H1 (cell line): ENCODE results near the gene NUDC. TPM values are rescaled to one million over a fixed set of nuclear protein-coding genes. Genes with fewer than 3 reads are reported as not detected.

Source experiments
- CTCF ChIA-PET: fragments of 300-600 bp; sonication (Branson Sonifier 250); formaldehyde crosslinking; loops from one replicate; lab custom pipeline; 2021; ENCODE audit not compliant: partially characterized antibody; lab: Charles Lee
- POLR2A ChIA-PET: fragments of 300-600 bp; sonication (Branson Sonifier 250); formaldehyde crosslinking; loops from one replicate; lab custom pipeline; 2021; ENCODE audit warnings: inconsistent platforms; ENCODE audit not compliant: partially characterized antibody; lab: Charles Lee
- DNase-seq, 2 experiments: peaks; one replicate each; pipeline versions ENCODE4 v3.0.0 to v3.0.0-alpha.2; 2010 to 2022; ENCODE audit warnings: low spot score in 2 of 2, low read depth in 1 of 2, mixed read lengths in 1 of 2
- FAIRE-seq: peaks from 2 replicates; lab custom pipeline; 2011; peaks lifted over from hg19 to GRCh38; lab: Jason Lieb, UNC
- H2AFZ ChIP-seq: 2 replicates; pipeline ENCODE4 v1.8.1; 2012; ENCODE audit warnings: low read length, inconsistent platforms
- H2AK5ac ChIP-seq: 2 replicates; pipeline ENCODE4 v1.6.1; 2013; ENCODE audit warnings: low read depth, low read length
- H2BK120ac ChIP-seq: replicated peaks from 2 replicates; pipeline ENCODE3; 2013; ENCODE audit warnings: low read depth, low read length, inconsistent platforms
- H2BK12ac ChIP-seq: 2 replicates; pipeline ENCODE4 v1.6.1; 2013; ENCODE audit warnings: low read depth, low read length
- H2BK15ac ChIP-seq: 2 replicates; pipeline ENCODE4 v1.6.1; 2013; ENCODE audit warnings: low read length
- H2BK20ac ChIP-seq: 2 replicates; pipeline ENCODE4 v1.6.1; 2013; ENCODE audit warnings: low read length
- H2BK5ac ChIP-seq: 2 replicates; pipeline ENCODE4 v1.6.1; 2013; ENCODE audit warnings: low read depth, low read length
- H3K14ac ChIP-seq: 2 replicates; pipeline ENCODE4 v1.6.1; 2013; ENCODE audit warnings: inconsistent platforms; ENCODE audit not compliant: insufficient read length
- H3K18ac ChIP-seq: 2 replicates; pipeline ENCODE4 v1.6.1; 2013; ENCODE audit warnings: low read length; ENCODE audit errors: extremely low read depth
- H3K23ac ChIP-seq: 2 replicates; pipeline ENCODE4 v1.6.1; 2013; ENCODE audit warnings: inconsistent platforms; ENCODE audit not compliant: insufficient read length
- H3K23me2 ChIP-seq: 2 replicates; pipeline ENCODE4 v1.6.1; 2013; ENCODE audit warnings: low read depth, low read length
- H3K27ac ChIP-seq: 2 replicates; pipeline ENCODE4 v1.6.1; 2011; ENCODE audit warnings: low read depth, low read length, inconsistent platforms
- H3K27me3 ChIP-seq, 4 experiments: replicated peaks in 1 of 4; 1 replicate in 1 of 4; 2 replicates in 3 of 4; pipeline versions ENCODE4 v1.6.1 to v1.8.1; 2011 to 2013; ENCODE audit warnings: low read length in 3 of 4, mild to moderate bottlenecking in 3 of 4, inconsistent platforms in 2 of 4, mixed read lengths in 2 of 4, moderate library complexity in 1 of 4; ENCODE audit not compliant: control insufficient read depth in 3 of 4, insufficient read depth in 3 of 4; ENCODE audit errors: extremely low read depth in 1 of 4
- H3K36me3 ChIP-seq, 4 experiments: 2 replicates each; pipeline versions ENCODE4 v1.6.1 to v1.8.1; 2011 to 2013; ENCODE audit warnings: mild to moderate bottlenecking in 4 of 4, low read length in 3 of 4, moderate library complexity in 2 of 4, control low read depth in 1 of 4, inconsistent platforms in 1 of 4; ENCODE audit not compliant: insufficient read depth in 4 of 4, control insufficient read depth in 2 of 4
- H3K4ac ChIP-seq: replicated peaks from 2 replicates; pipeline ENCODE3; 2013; ENCODE audit warnings: low read length, low read depth, mixed read lengths, inconsistent platforms; ENCODE audit not compliant: insufficient read length
- H3K4me1 ChIP-seq, 4 experiments: replicated peaks in 1 of 4; 1 replicate in 1 of 4; 2 replicates in 3 of 4; pipeline versions ENCODE4 v1.6.1 to v1.8.1; 2011 to 2013; ENCODE audit warnings: low read length in 3 of 4, inconsistent platforms in 2 of 4, mixed read lengths in 1 of 4; ENCODE audit not compliant: insufficient read depth in 4 of 4, control insufficient read depth in 3 of 4
- H3K4me2 ChIP-seq, 2 experiments: 2 replicates each; pipeline versions ENCODE4 v1.6.1 to v1.8.1; 2011 to 2013; ENCODE audit warnings: low read depth in 2 of 2, low read length in 2 of 2, control low read depth in 1 of 2, inconsistent platforms in 1 of 2, mild to moderate bottlenecking in 1 of 2; ENCODE audit not compliant: insufficient read depth in 1 of 2
- H3K4me3 ChIP-seq, 4 experiments: fragments of 200-600, 300-600 bp in 1 of 4; sonication (generic), shearing (Covaris generic), sonication (Bioruptor Twin) in 1 of 4; 2 replicates each; pipeline versions ENCODE4 v1.5.1 to v1.8.1; 2011 to 2016; ENCODE audit warnings: low read length in 4 of 4, low read depth in 3 of 4, control low read depth in 2 of 4, inconsistent platforms in 2 of 4, mild to moderate bottlenecking in 2 of 4, mixed read lengths in 1 of 4, moderate library complexity in 1 of 4; ENCODE audit not compliant: insufficient read depth in 2 of 4; ENCODE audit errors: extremely low read depth in 1 of 4
- H3K56ac ChIP-seq: replicated peaks from 2 replicates; pipeline ENCODE3; 2013; ENCODE audit warnings: low read depth, mild to moderate bottlenecking, mixed read lengths, low read length, inconsistent platforms; ENCODE audit not compliant: insufficient read length
- H3K79me1 ChIP-seq: 2 replicates; pipeline ENCODE4 v1.6.1; 2013; ENCODE audit warnings: low read depth, low read length, control low read depth
- H3K79me2 ChIP-seq, 2 experiments: 2 replicates each; pipeline versions ENCODE4 v1.6.1 to v1.8.1; 2012 to 2013; ENCODE audit warnings: low read length in 2 of 2, mild to moderate bottlenecking in 2 of 2, inconsistent platforms in 1 of 2; ENCODE audit not compliant: insufficient read depth in 2 of 2, control insufficient read depth in 1 of 2
- H3K9ac ChIP-seq, 4 experiments: replicated peaks in 1 of 4; 1 replicate in 1 of 4; 2 replicates in 3 of 4; pipeline versions ENCODE4 v1.6.1 to v1.8.1; 2011 to 2013; ENCODE audit warnings: low read depth in 3 of 4, low read length in 3 of 4, control low read depth in 2 of 4, mild to moderate bottlenecking in 2 of 4, moderate library complexity in 2 of 4, inconsistent platforms in 1 of 4; ENCODE audit errors: extremely low read depth in 1 of 4
- H3K9me3 ChIP-seq, 2 experiments: 2 replicates each; pipeline versions ENCODE4 v1.6.1 to v1.8.1; 2012 to 2013; ENCODE audit warnings: mild to moderate bottlenecking in 2 of 2, moderate library complexity in 2 of 2, control low read depth in 1 of 2, inconsistent platforms in 1 of 2, low read depth in 1 of 2, low read length in 1 of 2, mixed read lengths in 1 of 2; ENCODE audit not compliant: insufficient read depth in 2 of 2
- H4K20me1 ChIP-seq, 2 experiments: replicated peaks in 1 of 2; 2 replicates each; pipeline versions ENCODE3 to v1.8.1; 2011 to 2013; ENCODE audit warnings: inconsistent platforms in 2 of 2, low read length in 2 of 2, mild to moderate bottlenecking in 1 of 2; ENCODE audit not compliant: insufficient read depth in 2 of 2, control insufficient read depth in 1 of 2
- H4K5ac ChIP-seq: 2 replicates; pipeline ENCODE4 v1.6.1; 2013; ENCODE audit warnings: low read length, low read depth, mixed read lengths, inconsistent platforms; ENCODE audit not compliant: insufficient read length
- H4K8ac ChIP-seq: 2 replicates; pipeline ENCODE4 v1.8.0; 2013; ENCODE audit warnings: mild to moderate bottlenecking, moderate library complexity, low read length, inconsistent platforms; ENCODE audit not compliant: insufficient read depth; ENCODE audit errors: extremely low read depth
- H4K91ac ChIP-seq: replicated peaks from 2 replicates; pipeline ENCODE3; 2013; ENCODE audit warnings: low read length, mixed read lengths, inconsistent platforms; ENCODE audit not compliant: insufficient read length
- ASH2L ChIP-seq: fragments of 200-600, 300-600 bp; sonication (generic); IDR thresholded peaks from one replicate; pipeline ENCODE4 v1.7.1; 2017; ENCODE audit warnings: low read length
- CHD1 ChIP-seq: IDR thresholded peaks from 2 replicates; pipeline ENCODE4 v1.6.1; 2012; ENCODE audit warnings: low read depth, low read length, improper control_type of control experiment
- CTCF ChIP-seq, 3 experiments: IDR thresholded peaks; 1 replicate in 2 of 3; 2 replicates in 1 of 3; pipeline versions ENCODE4 v1.5.1 to v1.6.1; 2011; ENCODE audit warnings: low read length in 3 of 3, mild to moderate bottlenecking in 3 of 3, inconsistent platforms in 2 of 3, low read depth in 1 of 3, moderate library complexity in 1 of 3; ENCODE audit not compliant: insufficient read depth in 1 of 3; ENCODE audit errors: control extremely low read depth in 1 of 3
- NANOG ChIP-seq: IDR thresholded peaks from 2 replicates; pipeline ENCODE4 v1.6.1; 2011; ENCODE audit warnings: low read length, low read depth, mild to moderate bottlenecking, inconsistent platforms; ENCODE audit not compliant: insufficient read depth, poor library complexity, severe bottlenecking
- NRF1 ChIP-seq: IDR thresholded peaks from 2 replicates; pipeline ENCODE4 v1.6.1; 2011; ENCODE audit warnings: mild to moderate bottlenecking, low read depth, low read length, improper control_type of control experiment
- RXRA ChIP-seq: IDR thresholded peaks from 2 replicates; pipeline ENCODE4 v1.6.1; 2011; ENCODE audit warnings: low read depth, mild to moderate bottlenecking, low read length, moderate library complexity; ENCODE audit not compliant: insufficient read depth
- SUZ12 ChIP-seq: fragments of 200-600 bp; sonication (generic); IDR thresholded peaks from 2 replicates; pipeline ENCODE4 v1.6.1; 2012; ENCODE audit warnings: mild to moderate bottlenecking, inconsistent platforms, low read length, moderate library complexity, mixed read lengths
- TEAD4 ChIP-seq: IDR thresholded peaks from 2 replicates; pipeline ENCODE4 v1.6.1; 2012; ENCODE audit warnings: low read depth, low read length, inconsistent platforms, mixed read lengths
- WGBS, 2 experiments: shearing (Covaris generic) in 1 of 2; methylation state at CpG; one replicate each; pipeline versions ENCODE4 v1.1.6 to v1.1.7; 2013 to 2015; ENCODE audit warnings: low lambda C conversion rate in 2 of 2, mixed read lengths in 2 of 2, inconsistent platforms in 1 of 2, low coverage in 1 of 2, missing lambda C conversion rate in 1 of 2; ENCODE audit not compliant: insufficient replicate concordance in 2 of 2, insufficient coverage in 1 of 2, insufficient read length in 1 of 2; ENCODE audit errors: extremely low coverage in 1 of 2, missing lambda C conversion rate in 1 of 2; 5-methylcytosine and 5-hydroxymethylcytosine counted together
- polyA plus RNA-seq, 7 experiments: library from polyadenylated mRNA; depleted of rRNA in 3 of 7; stranded (reverse) in 5 of 7; unstranded in 2 of 7; fragments of >200 nt in 5 of 7; fragments of 200-250 nt in 2 of 7; gene quantifications; 1 replicate in 5 of 7; 2 replicates in 1 of 7; 4 replicates in 1 of 7; pipeline versions ENCODE4 v1.2.1 to v1.2.3, GENCODE V29; 2011 to 2013; ENCODE audit warnings: missing spikeins in 2 of 7, mixed read lengths in 2 of 7
- total RNA-seq: library from RNA; stranded (reverse); fragmentation: NEBNext Ultra II Directional; extraction: Animal tissue kit (Norgen Biotek cat#: 25700); gene quantifications from 2 replicates; pipeline ENCODE4 v1.2.1, GENCODE V29; 2021
- TF ChIP-seq, protein P1 (sequence below): IDR thresholded peaks from 2 replicates; pipeline ENCODE4 v1.6.1; 2012; ENCODE audit warnings: inconsistent platforms

Gene NUDC
- total and polyA plus RNA-seq, 2 of the 8 experiments (the other 6 are each of a cell fraction or from before 2014, with no cell fraction given): 43.2 to 131 TPM

DNA sequence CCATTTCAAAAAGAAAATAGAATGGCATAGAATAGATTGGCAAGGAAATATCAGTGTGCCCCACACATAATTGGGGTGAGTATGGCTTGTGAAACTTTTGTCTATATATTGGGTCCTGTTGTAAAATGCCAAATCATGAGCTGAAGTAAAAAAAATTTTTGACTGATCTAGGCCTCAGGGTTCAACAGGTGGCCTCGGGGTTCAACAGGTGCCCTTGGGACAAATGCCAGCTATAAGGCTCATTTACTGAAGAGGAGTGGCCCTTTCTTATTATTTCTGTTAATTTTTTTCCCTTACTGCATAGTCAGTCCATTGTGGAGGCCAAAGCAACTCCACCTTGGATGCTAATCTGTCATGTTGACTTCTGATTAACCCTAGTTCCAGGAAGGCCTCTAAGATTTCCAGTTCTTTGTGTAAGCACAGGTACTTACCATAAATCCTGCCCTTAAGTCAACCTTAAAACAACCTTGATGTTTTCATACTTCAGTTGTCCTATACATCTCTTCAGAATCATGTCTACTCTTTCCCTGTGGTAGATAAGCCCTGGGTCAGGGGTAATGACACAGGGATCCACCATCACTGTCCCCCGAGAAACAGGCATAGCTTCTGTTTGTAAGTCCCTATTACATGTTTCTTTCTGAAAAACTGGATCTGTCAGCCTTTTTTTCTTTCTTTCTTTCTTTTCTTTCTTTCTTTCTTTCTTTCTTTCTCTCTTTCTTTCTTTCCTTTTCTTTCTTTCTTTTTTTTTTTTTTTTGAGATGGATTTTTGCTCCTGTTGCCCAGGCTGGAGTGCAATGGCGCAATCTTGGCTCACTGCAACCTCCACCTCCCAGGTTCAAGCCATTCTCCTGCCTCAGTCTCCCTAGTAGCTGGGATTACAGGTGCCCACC, 55.3 kb downstream of the NUDC start:
- Histone ChIP-seq H2BK120ac (no peak overlapping the region), H3K23ac (no peak overlapping the region), H3K4me1 (peaks cover 0 to 6% (median 3%) of the 10 kb centered on the region in 4 experiments; a peak in 3 of 7 replicates), H3K79me1 (no peaks in the 10 kb centered on the region), H3K23me2 (no peaks in the 10 kb centered on the region; the same call in 1 of the 2 replicates), H3K4me3 (no peak overlapping the region), H3K27ac (no peak overlapping the region), H3K18ac (no peak overlapping the region), H3K9me3 (no peaks in the 10 kb centered on the region), H2BK15ac (no peak overlapping the region), H2AK5ac (no peak overlapping the region), H3K9ac (no peak overlapping the region), H4K91ac (no peak overlapping the region), H4K20me1 (no peaks in the 10 kb centered on the region), H3K4me2 (no peak overlapping the region), H2BK5ac (no peak overlapping the region), H3K56ac (no peak overlapping the region), H2BK12ac (no peak overlapping the region), H3K36me3 (no peaks in the 10 kb centered on the region), H4K8ac (no peak overlapping the region), H4K5ac (no peak overlapping the region), H3K4ac (no peak overlapping the region), H2AFZ (no peak overlapping the region), H3K79me2 (no peaks in the 10 kb centered on the region), H2BK20ac (no peak overlapping the region), H3K27me3 (no peaks in the 10 kb centered on the region), H3K14ac (no peak overlapping the region)
- no peak for FAIRE-seq
- no peak for DNase-seq
- POLR2A ChIA-PET: interaction anchor here (0.9 to 2.8 kb wide), 5 partner anchors 10 to 178 kb away, joined by 3 to 7 read pairs (median 4); partner anchors contain the start of gene SLC9A1
- WGBS, 2 experiments: 94% methylated on average over 3 of the region's 3 CpGs; no CpG with 5 or more reads in 1 of the 2 experiments
- CTCF ChIA-PET: interaction anchor here (0.7 to 2.6 kb wide), 4 partner anchors 8 to 21 kb away, joined by 3 to 8 read pairs (median 4); no protein-coding TSS in a partner anchor
- no peak for TF ChIP-seq CHD1
- TF ChIP-seq ASH2L: no peak
- no peak for TF ChIP-seq NRF1
- TF ChIP-seq NANOG: no peak
- no peak for TF ChIP-seq CTCF (IDR thresholded peaks at IDR 0.05; ENCODE audit: control extremely low read depth in 1 of 3, insufficient read depth in 1 of 3, low read depth in 1 of 3, low read length in 3 of 3)
- TF ChIP-seq, protein P1, sequence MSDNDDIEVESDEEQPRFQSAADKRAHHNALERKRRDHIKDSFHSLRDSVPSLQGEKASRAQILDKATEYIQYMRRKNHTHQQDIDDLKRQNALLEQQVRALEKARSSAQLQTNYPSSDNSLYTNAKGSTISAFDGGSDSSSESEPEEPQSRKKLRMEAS: no peak
- TF ChIP-seq SUZ12: no peak
- no peak for TF ChIP-seq TEAD4
- no peak for TF ChIP-seq RXRA
